ENCODE data around the gene C1orf226.

DNA sequence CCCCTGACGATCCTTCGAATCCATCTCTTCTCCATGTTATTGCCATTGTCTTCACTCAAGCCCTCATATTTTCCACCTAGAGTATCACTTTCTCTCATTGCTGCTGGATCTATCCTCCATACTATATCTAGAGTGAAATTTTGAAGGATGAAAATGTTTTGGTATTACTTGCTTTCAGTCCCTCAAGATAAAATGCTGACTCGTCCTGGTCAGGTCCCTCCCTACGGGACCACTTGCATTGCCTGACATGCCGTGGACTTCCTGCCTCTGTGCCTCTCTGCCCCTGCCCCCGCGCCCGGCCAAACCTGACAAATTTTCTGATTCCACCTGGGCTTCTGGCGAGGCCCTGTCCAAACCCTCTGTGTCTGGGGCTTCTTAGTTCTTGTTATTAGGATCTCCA lies 28.4 kb upstream of the C1orf226 start:
- TF ChIP-seq ISL1 (CRISPR knock-in tag; IDR thresholded peaks at IDR 0.05) (no peak), RARB (CRISPR knock-in tag; IDR thresholded peaks at IDR 0.05) (no peak), OSR1 (CRISPR knock-in tag; IDR thresholded peaks at IDR 0.05) (no peak)

Measured in SK-N-SH treated with all-trans-retinoic acid at 6 μM for 48 hours (cell line).